Measurements from ENCODE around the gene GPR158.

GPR158 gene

DNA sequence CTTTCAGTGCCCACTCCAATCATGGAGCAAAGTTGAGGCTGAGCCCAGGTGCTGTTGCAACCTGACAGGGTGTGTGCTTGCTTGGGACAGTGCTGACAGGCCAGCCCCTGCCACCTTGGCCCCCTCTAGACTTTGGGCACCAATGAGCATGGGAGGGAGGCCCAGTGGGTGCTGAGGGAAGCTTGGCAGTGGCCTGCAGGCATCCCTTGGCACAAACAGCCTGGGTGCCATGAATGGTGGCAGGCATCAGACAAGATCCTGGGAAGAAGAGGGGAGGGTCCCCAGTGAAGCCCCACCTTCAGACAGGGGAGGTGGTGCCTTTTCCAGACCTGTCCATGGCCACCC lies 214.0 kb downstream of the GPR158 start:
- no peaks in the 10 kb centered on the region for H3K4me1 Mint-ChIP-seq
- H3K4me3 Mint-ChIP-seq = no peak overlapping the region
- peaks cover 7% of the 10 kb centered on the region for H3K9me3 Mint-ChIP-seq
- H3K36me3 Mint-ChIP-seq = no peaks in the 10 kb centered on the region
- ATAC-seq = no peak
- no peaks in the 10 kb centered on the region for H3K27me3 Mint-ChIP-seq
- no peak overlapping the region for H3K27ac Mint-ChIP-seq

- H3K4me1 Mint-ChIP-seq = no peaks in the 10 kb centered on the region
- H3K27me3 Mint-ChIP-seq = no peaks in the 10 kb centered on the region
- no peaks in the 10 kb centered on the region for H3K36me3 Mint-ChIP-seq
- H3K9me3 Mint-ChIP-seq = peaks cover 7% of the 10 kb centered on the region
- no peak overlapping the region for H3K27ac Mint-ChIP-seq
- ATAC-seq = no peak
- no peak overlapping the region for H3K4me3 Mint-ChIP-seq
Observed at GRCh38 chr10:25390733-25391132, 215.9 kb downstream of the GPR158 start.

DNA sequence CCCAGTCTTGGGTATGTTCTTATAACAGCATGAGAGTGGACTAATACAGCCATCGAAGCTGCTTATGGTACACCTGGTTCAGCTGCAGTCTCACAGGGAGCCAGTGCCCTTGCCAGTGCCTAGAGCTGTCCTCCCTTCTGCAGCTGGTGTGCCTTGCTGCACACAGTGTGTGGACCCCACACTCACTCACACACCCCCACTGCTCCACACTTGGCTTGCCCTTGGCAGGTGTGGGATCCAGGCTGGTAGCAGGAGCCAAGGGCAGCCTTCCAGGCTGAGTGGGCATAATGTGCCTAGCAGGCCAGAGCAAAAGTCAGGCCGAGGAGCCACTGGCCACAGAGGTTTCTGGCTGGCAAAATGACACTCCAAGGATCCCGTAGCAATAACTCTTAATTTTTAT lies 217.3 kb downstream of the GPR158 start:
- ATAC-seq = peak; percentile 43
- H3K9me3 Mint-ChIP-seq = no peaks in the 10 kb centered on the region

GRCh38 chr10:25393621-25394020 lies 218.8 kb downstream of the GPR158 start:
- Mint-ChIP-seq H3K36me3 (no peaks in the 10 kb centered on the region), H3K4me3 (no peak overlapping the region), H3K27ac (no peak overlapping the region), H3K4me1 (no peaks in the 10 kb centered on the region), H3K27me3 (no peaks in the 10 kb centered on the region), H3K9me3 (no peaks in the 10 kb centered on the region)
- ATAC-seq = no peak

More for the DNA sequence above, 217.3 kb downstream of the GPR158 start:
- Mint-ChIP-seq H3K27me3 (no peaks in the 10 kb centered on the region), H3K27ac (no peak overlapping the region), H3K36me3 (no peaks in the 10 kb centered on the region), H3K4me1 (no peaks in the 10 kb centered on the region), H3K4me3 (no peak overlapping the region)

DNA sequence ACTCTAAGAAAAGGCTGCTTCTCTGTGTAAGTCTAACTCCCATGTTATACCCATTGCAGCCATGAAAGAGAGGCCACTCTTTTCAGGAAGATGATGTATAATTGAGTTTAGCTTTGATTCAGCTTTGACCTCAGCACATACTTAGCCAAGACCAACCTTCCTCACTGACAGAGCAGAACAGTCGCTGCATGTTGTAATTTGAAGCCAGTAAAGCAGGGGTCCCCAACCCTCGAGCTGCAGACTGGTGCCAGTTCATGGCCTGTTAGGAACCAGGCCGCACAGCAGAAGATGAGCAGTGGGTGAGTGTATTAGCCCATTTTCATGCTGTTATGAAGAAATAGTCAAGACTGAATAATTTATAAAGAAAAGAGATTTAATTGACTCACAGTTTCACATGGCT lies 223.9 kb downstream of the GPR158 start:
- peak; percentile 16 for ATAC-seq
- no peaks in the 10 kb centered on the region for H3K27me3 Mint-ChIP-seq
- no peak overlapping the region for H3K27ac Mint-ChIP-seq
- no peak overlapping the region for H3K4me3 Mint-ChIP-seq
- H3K9me3 Mint-ChIP-seq = no peaks in the 10 kb centered on the region
- H3K4me1 Mint-ChIP-seq = no peaks in the 10 kb centered on the region
- no peaks in the 10 kb centered on the region for H3K36me3 Mint-ChIP-seq

- Mint-ChIP-seq H3K27me3 (no peaks in the 10 kb centered on the region), H3K9me3 (peaks cover 6% of the 10 kb centered on the region), H3K36me3 (no peaks in the 10 kb centered on the region), H3K27ac (no peak overlapping the region), H3K4me1 (no peaks in the 10 kb centered on the region), H3K4me3 (no peak overlapping the region)
- no peak for ATAC-seq
Observed at GRCh38 chr10:25405871-25406270, 231.1 kb downstream of the GPR158 start.

DNA sequence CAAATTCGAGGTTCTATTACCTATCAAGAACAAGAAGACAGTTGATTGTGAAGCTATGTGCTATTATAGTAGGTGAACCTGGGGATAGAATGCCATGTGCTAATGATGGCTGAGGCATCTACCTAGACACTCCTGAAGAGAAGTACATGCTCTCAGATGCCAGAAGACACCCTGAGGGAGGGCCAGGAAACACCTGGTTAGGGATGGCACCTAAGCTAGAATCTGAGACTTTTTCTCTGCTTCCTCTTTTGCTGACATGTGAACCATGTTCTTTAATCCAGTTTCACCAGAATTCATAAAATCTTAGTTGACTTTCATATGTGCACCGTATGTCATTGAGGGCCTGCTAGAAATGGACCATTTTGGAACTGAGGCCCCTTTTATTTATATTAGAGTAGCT lies 242.8 kb downstream of the GPR158 start:
- Mint-ChIP-seq H3K9me3 (peaks cover 3% of the 10 kb centered on the region), H3K27ac (no peak overlapping the region), H3K27me3 (no peaks in the 10 kb centered on the region), H3K4me3 (no peak overlapping the region), H3K4me1 (no peaks in the 10 kb centered on the region), H3K36me3 (no peaks in the 10 kb centered on the region)
- ATAC-seq = no peak

DNA sequence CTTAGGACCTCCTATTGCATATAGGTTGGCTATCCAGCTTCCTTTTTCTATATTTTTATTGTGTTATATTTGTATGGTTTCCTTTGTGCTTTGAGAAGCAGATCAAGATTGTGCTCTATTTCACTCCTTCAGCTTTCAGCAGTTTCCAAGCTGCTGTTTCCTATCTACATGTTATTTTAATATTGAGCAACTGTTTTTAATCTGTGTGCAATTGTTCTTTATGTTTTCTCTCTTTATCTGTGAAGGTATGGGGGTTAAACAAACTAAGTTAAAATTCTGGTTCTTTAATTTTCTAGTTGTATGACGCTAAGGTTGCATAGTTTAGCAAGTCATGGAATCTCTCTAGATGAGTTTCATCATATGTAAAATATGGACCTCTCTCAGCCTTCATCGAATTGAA lies 251.0 kb downstream of the GPR158 start:
- Mint-ChIP-seq H3K4me1 (no peaks in the 10 kb centered on the region), H3K4me3 (no peak overlapping the region), H3K27ac (no peak overlapping the region), H3K36me3 (no peaks in the 10 kb centered on the region), H3K27me3 (no peaks in the 10 kb centered on the region), H3K9me3 (peaks cover 2% of the 10 kb centered on the region)
- ATAC-seq = no peak

DNA sequence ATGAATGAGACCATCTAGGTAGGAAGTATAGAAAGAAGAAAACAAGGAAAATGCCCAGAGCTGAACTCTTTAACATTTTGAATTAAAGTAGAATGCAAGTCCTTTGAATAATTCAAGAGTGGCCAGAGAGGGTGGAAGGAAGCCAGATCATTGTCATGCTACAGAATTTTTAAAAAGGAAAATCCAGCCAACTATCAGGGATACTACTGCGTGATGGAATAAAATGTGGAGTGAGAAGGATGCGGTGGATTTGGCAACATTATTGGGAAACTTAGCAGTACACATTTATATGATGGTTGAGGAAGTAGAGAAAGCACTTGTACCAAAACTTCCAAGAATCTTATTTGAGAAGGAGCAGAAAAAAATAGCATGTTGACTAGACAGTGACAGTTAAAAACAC lies 261.6 kb downstream of the GPR158 start:
- Mint-ChIP-seq H3K9me3 (peaks cover 12% of the 10 kb centered on the region), H3K4me3 (no peak overlapping the region), H3K27ac (no peak overlapping the region), H3K36me3 (no peaks in the 10 kb centered on the region), H3K27me3 (no peaks in the 10 kb centered on the region), H3K4me1 (no peaks in the 10 kb centered on the region)
- no peak for ATAC-seq

- ATAC-seq = no peak
- Mint-ChIP-seq H3K27ac (no peak overlapping the region), H3K36me3 (no peaks in the 10 kb centered on the region), H3K27me3 (no peaks in the 10 kb centered on the region), H3K4me1 (no peaks in the 10 kb centered on the region), H3K9me3 (peaks cover 12% of the 10 kb centered on the region), H3K4me3 (no peak overlapping the region)
Observed at GRCh38 chr10:25441270-25441669, 266.5 kb downstream of the GPR158 start.

DNA sequence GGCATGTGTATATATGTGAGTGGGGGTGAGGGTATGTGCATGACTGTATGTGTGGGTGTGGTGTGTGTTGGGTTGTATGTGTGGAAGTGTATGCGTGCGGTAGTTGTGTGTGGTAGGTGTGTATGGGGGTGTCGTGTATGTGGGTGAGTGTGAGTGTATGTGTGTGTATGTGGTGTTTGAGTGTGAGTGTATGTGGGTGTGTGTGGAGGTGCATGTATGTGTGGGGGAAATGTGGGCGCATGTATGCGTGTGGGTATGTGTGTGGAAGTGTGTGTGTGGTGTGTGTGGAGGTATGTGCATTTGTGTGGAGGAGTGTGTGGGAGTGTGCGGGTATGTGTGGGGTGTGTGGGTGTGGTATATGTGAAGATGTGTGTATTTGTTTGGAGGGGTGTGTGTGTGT lies 269.5 kb downstream of the GPR158 start:
- H3K36me3 Mint-ChIP-seq = no peaks in the 10 kb centered on the region
- no peak for ATAC-seq
- no peak overlapping the region for H3K4me3 Mint-ChIP-seq
- no peak overlapping the region for H3K27ac Mint-ChIP-seq
- peaks cover 9% of the 10 kb centered on the region for H3K9me3 Mint-ChIP-seq
- no peaks in the 10 kb centered on the region for H3K4me1 Mint-ChIP-seq
- no peaks in the 10 kb centered on the region for H3K27me3 Mint-ChIP-seq

- Mint-ChIP-seq H3K4me3 (no peak overlapping the region), H3K4me1 (no peaks in the 10 kb centered on the region), H3K27ac (no peak overlapping the region), H3K36me3 (no peaks in the 10 kb centered on the region), H3K27me3 (no peaks in the 10 kb centered on the region), H3K9me3 (peaks cover 8% of the 10 kb centered on the region)
- no peak for ATAC-seq
Observed at GRCh38 chr10:25451401-25451800, 276.6 kb downstream of the GPR158 start.

- no peak for ATAC-seq
- Mint-ChIP-seq H3K36me3 (no peaks in the 10 kb centered on the region), H3K9me3 (peaks cover 8% of the 10 kb centered on the region), H3K4me1 (no peaks in the 10 kb centered on the region), H3K4me3 (no peak overlapping the region), H3K27ac (no peak overlapping the region), H3K27me3 (no peaks in the 10 kb centered on the region)
Observed at GRCh38 chr10:25453619-25454018, 278.8 kb downstream of the GPR158 start.

GRCh38 chr10:25455980-25456567 lies 281.3 kb downstream of the GPR158 start:
- no peak for ATAC-seq
- Mint-ChIP-seq H3K9me3 (peaks cover 8% of the 10 kb centered on the region), H3K4me1 (no peaks in the 10 kb centered on the region), H3K36me3 (no peaks in the 10 kb centered on the region), H3K27me3 (no peaks in the 10 kb centered on the region), H3K4me3 (no peak overlapping the region), H3K27ac (no peak overlapping the region)

DNA sequence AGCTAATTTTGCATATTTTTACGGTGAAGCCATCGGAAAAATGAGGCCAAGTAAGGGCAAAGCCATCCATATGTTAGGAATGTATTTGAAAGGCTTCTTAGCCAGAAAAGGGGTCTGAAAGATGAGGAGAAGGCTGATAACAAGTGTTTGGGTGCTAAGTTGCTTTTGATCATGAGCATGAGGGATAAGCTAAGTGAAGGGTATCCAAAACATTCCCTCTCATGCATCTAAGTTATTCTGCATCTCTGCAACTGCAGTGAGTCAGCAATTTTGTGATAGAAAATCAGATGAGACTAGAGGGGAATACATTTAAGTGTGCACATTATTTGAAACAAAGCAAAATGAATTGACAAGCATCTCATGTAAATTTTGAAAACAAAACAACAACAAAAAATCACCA lies 282.8 kb downstream of the GPR158 start:
- no peak overlapping the region for H3K27ac Mint-ChIP-seq
- no peak for ATAC-seq
- H3K4me1 Mint-ChIP-seq = no peaks in the 10 kb centered on the region
- H3K36me3 Mint-ChIP-seq = no peaks in the 10 kb centered on the region
- no peak overlapping the region for H3K4me3 Mint-ChIP-seq
- H3K9me3 Mint-ChIP-seq = peaks cover 10% of the 10 kb centered on the region
- no peaks in the 10 kb centered on the region for H3K27me3 Mint-ChIP-seq

GRCh38 chr10:25465582-25466372 lies 291.0 kb downstream of the GPR158 start:
- Mint-ChIP-seq H3K27ac (no peak overlapping the region), H3K4me3 (no peak overlapping the region), H3K36me3 (no peaks in the 10 kb centered on the region), H3K4me1 (no peaks in the 10 kb centered on the region), H3K9me3 (peaks cover 2% of the 10 kb centered on the region), H3K27me3 (no peaks in the 10 kb centered on the region)
- no peak for ATAC-seq
